NCI-H146 treated with DMSO at 0.1 percent for 48 hours (cell line): ENCODE measurements around the gene AFF2.

Source experiments
- DNase-seq: peaks from one replicate; lab custom pipeline; 2025; ENCODE audit not compliant: unreplicated experiment; lab: John Stamatoyannopoulos, UW

AFF2 gene

DNA sequence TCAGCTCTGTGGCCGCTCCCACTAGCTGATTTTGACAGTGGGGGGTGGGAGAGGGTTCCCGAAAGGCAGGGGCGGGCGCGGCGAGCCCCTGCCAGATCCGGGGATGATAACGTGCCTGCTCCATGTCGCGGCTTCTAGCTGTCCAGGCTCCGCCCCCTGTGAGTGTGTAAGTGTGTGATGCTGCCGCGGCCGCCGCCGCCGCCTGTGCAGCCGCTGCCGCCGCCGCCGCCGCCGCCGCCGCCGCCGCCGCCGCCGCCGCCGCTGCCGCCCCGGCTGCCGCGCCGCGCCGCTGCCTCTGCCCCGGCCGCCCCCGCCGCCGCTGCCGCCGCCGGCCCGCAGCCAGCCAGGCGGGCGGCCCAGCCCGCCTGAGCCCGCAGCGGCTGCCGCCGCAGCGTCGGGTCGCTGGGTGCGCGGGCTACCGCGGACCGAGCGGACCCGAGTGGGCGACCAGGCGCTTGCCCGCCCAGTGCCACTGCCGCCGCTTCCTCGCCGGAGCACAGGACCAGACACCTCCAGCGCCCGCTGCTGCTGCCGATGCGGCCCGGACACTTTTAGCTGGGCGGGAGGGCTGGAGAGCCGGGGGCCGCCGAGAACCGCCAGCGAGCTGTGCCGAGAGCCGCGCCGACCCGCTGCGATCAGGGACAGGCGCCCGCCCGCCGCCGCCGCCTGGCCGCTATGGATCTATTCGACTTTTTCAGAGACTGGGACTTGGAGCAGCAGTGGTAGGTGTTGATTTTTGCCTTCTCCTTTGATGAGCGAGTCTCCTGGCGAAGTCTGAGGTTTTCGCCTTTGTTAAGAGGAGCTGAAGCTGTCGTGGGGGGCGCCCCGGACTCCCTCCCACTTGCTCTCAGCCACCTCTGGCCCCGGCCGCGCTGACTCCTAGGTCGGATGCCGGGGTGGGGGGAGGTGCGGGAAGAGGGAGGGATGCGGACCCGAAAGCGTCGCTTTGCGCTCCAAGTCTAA lies at the start of gene AFF2:
TSS of gene AFF2 (plus strand) at position 195 of the 963 bp plus-strand sequence. CDS start at position 676, 481 bp downstream.
- peak; percentile 0 for DNase-seq

DNA sequence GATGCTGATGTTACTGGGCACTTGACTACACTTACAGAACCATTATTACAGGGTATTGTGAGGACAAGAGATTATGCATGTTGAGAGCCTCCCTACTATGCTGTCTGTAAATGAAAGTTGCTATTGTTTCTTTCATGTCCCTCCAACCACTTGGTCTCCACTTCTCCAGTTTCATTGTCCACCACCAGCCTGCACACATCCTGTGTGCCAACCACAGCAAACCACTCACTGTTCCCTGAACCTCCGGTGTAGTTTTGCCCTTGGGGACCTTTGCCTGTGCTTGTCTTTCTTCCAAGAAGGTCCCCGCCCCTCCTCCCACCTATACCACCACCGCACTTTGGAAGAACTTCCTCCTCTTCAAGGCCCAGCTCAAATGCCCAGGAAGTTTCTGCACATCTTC lies 43.1 kb upstream of the AFF2 start:
- DNase-seq: no peak

DNA sequence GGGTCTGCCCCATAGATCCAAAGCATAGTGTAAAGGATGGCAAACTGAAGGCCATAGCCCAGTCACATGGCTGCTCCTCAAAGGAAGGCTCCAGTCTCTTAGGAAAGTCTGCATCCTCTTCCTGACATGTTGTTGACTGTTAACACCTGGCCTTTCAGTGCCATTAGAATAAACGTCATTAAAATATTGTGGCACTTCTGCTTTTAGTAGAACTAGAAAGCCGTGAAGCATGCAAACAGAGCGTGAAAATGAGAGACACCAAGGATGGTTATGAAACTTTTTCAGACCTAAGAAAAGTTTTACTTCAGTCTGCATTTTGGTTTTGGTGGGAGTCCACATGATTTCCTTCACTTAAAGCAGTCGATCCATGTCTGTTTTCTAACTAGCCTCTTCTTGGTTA lies 41.1 kb upstream of the AFF2 start:
- DNase-seq: no peak

DNA sequence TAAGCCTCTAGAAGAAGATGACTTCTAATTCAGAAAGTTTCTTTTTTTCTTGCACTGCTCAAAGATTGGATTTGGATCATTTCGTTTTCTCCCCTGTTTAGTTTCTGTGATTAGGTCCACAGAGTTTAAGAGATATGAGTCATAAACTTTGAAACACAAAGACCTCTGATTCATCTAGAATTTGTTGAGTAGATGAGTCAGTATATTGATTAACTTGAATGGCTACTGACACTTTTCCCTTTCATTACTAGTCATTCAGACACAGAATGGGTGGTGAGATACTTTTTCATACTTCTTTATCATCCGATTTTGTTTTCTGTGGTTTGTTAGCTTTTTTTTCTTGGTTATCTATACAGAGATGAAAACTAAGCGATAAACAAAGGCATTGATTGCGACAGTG lies 34.1 kb upstream of the AFF2 start:
- DNase-seq: no peak

DNA sequence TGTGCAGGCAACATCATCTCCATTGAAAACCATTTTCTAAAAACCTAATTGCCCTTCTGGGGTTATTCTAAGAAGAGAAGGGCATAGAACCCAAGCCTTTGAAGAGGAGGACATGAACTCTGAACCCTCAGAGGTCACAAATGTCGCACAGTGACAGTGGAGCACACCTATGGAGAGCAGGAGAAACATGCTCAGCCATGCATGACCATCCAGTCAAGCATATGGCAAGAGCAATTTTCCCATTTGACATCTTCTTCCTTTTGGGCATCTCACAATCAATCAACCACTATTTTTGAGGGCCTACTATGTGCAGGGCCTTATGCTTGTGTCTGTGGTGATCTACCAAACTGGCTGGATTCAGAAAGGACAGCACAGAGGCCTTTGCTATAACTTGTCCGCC lies 30.1 kb upstream of the AFF2 start:
- DNase-seq: no peak

DNA sequence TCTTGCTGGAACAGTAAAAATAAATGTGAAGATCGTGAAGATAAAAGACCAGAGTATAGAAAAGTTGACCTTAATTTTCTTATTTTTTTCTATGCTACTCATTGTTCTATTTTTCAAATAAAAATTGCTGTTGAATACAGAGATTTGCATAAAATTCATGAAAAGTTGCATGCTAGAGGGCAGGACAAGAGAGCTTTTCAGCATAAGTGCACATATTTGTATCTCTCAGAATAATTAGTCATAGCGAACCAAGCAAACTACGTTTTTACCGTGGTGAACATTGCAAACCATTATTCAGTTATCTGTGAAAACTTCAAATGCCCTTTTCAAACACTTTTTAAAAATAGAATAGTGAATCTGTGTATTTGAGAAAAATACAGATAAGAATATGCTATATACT lies 26.4 kb upstream of the AFF2 start:
- no peak for DNase-seq

DNA sequence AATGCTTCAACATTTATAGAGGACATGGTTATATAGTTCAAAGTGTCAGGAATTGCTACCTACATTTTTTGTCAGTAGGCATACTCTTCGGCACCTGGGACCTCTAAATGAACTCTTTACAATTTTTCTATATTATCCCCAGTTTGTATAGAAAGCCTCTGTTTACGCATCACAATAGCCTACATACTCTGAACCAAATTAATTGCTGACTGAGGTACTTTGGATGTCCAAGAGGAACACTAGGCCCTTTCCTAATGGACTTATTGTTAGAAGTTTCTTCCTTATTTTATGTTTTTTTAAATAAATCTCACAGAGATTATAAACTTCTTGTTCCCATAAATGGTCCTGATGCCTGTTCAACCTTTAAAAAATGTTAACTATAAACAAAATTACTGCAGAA lies 8.4 kb upstream of the AFF2 start:
- no peak for DNase-seq

DNA sequence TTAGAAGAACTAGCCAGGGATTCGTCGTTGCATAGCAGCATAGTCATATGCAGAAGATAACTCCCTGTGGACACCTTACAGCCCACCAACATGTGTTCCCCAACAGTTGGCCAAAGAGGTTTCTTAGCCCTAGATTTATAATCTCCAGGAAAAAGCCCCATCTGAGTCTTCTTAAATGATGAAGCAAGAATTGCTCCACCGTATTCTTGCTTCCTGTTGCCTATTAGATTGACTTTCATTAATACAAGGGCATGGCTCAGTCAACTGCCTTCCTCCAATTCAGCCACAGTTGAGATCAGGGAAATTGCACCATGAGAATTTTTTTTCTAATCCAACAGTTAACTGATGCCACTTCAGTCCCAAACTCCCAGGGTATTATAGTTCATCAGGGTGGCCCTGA lies 5.2 kb upstream of the AFF2 start:
- no peak for DNase-seq

DNA sequence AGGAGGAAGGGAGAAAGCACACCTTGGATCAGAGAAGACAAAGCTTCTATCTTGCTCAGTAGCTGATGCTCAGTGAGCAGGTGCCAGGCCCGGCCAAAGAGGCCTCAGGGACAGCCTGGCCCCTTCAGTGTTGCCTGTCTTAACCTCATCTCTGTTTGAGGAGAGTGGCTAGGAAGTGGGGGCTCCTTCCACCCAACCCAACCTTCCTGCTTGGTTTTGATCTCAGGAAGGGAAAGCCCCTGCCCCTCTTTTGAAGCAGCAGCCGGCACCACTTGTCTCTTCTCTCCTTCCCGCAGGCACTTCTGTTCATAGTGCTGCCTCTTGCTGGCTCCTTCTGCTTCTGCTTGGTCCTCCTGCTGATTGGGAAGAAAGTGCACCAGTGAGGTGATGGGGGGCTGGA lies 2.4 kb upstream of the AFF2 start:
- no peak for DNase-seq

DNA sequence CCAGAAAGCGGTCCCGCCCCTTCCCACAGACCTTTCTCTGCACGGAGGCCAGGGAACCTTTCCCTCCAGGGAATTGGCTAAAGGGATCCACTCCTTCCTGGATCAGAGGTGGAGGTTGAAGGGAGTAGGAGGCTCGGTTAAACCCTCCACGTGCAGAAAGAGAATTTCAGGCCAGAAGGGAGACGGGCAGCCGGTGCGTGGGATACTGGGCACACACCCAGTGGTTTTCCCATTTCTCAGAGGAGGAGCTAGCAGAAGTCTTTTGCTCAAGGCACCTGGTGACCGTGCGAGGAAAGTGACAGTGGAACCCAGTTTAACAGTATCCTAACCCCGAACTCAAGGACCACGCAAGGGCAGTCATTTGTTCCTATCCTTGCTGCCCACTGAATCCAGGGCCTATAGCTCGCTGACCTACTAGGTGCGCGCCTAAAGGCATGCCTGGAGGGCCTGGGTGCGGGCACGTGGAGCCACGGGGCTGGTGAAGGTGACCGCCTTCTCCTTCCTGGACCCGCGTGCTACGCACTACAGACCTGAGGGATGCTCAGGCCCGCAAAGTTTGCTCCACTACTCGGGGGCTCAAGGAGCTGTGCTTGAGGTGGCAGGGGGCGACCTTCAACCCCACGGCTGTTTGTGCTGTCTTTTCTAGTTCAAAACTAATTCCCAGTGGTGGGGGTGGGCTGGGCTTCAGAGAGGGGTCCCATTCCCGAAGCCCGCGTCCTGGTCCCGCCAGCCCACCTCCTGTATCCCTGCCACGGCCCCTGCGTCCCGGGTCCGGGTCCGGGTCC lies 587 bp upstream of the AFF2 start:
- DNase-seq: no peak

DNA sequence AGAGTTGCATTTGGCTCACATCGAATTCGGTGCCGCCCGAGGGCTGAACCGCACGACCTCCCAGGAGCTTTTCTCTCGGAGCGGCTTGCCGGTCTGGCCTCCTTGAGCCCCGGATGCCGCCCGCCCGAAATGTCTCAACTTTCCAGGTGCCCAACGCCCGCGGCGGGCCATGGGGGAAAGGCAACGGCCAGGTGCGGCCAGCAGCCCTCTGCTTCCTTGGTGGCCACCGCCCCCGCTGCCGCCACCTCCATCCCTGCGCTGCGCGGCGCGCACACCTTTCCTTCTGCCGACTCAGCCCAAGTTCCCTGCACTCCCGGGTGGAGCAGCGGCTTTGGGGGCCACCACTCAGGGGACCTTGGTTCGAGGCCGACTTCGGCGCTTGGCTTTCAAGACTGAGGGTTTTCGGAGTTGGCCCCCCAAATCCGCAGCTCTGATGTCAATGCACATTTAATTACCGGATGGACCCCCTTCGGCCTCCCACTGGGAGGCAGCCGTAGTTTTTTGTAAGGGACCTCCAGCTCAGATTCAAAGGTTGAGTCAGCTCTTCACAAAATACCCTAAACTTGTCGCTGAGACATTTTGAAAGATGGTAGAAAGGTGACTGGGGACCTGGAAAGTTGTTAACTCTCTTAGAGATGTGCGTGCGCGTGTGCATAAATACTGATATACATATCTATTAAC lies 1.1 kb downstream of the AFF2 start:
- DNase-seq: no peak

DNA sequence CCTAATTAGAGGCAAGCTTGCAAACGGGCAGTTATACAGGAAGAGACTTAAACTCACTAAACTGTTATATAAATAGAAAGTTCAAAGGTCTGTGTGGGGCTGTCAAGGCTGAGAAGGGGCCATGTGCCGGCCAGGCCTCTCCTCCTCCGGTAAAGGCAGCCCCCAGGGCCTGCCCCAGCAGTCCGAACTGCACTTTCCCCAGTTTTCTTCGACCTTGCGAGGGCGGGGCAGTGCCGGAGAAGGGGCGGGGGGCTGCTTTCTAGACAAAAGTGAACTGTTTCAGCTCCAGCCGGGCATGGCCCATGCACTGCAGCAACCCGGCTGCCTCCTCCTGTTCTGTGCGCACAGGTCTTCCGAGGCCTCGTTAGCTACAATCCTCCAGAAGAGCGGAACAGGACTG lies 4.1 kb downstream of the AFF2 start:
- no peak for DNase-seq

DNA sequence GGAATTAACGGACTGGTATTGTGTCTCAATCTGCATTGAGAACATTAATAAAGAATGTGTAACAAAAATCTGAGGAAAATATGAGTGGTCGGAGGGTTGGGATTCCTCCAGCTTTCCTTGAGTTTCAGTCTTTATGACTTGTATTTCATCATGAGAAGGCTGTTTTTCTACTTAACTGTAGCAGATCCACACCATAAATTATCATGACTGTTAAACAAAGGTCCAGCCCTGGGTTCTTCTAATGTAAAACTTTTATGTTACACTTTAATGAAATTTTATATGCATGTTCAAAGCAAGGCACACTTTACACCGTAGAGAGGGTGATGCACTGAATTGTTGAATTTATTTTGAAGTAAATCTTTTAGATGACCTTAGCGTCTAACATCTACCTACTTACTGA lies 7.0 kb downstream of the AFF2 start:
- DNase-seq: no peak

DNA sequence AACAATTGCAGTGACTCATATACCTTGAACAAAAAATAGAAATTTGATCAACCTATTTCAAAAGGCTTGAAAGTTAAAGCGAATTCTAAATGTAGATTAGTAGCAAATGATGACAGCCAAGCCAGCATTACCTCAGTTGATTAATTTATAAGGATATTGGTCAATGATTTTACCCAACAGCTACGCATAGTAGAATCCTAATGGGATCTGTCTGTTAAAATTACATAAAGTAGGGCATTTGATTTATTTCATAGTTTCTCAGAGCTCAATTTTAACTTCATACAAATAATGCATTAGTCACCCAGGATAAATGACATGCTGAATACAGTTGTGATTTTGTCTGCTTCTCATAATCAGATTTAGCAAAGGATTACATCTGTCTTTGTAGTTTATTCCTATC lies 12.0 kb downstream of the AFF2 start:
- no peak for DNase-seq

DNA sequence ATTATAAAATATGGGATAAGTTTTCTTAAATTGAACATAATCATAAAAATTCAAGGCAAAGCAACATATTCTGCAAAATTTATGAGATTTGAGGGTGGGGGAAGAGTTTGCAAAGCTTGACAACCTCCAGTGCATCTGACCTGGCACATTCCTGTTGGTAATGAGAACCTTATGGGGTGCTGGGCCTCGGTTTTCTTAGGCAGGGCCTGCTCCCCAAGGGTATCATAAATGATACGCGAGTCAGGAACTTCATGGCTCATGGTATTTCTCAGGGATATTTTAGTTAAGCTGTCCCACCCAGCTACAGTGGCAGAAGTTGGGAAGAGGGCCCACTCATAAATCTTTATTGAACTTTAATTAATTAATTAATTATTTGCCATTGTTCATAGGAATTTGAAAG lies 13.2 kb downstream of the AFF2 start:
- DNase-seq: no peak

DNA sequence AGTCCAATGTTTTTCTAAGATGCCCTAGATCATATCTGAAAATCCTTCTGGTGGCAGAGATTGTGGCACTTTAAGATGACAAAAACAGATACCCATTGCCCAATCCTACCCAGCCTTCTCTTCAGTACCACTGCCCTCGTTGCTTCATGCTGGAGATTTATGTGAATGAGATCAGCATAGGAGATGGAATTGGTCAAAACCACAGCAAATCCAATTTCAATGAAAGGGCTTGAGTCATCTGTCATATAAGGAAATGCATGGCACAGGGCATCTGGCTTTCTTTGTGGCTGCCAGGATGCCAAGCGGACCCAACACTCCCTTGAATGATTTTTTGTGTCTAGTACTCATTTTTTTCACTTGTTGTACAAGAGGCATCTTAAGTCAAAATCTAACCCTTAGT lies 16.8 kb downstream of the AFF2 start:
- DNase-seq: no peak

DNA sequence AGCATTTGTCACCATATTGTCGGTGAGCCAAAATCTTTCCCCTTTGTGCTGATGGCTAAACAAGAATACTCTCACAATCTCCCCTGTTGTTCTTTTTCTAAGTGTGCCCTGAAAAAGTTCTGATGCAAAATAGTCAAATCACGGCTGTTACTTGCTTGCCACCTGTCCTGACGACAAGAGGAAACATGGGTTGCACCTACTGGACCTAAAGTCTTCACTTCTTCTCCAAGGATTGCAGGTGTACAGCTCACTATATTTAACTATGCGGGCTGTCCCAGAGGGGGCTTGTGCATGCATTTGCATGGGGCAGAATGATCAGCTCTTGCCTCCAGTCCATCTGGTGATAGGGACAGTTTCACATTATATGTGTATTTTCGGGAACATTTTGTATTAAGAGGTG lies 21.6 kb downstream of the AFF2 start:
- DNase-seq: no peak

DNA sequence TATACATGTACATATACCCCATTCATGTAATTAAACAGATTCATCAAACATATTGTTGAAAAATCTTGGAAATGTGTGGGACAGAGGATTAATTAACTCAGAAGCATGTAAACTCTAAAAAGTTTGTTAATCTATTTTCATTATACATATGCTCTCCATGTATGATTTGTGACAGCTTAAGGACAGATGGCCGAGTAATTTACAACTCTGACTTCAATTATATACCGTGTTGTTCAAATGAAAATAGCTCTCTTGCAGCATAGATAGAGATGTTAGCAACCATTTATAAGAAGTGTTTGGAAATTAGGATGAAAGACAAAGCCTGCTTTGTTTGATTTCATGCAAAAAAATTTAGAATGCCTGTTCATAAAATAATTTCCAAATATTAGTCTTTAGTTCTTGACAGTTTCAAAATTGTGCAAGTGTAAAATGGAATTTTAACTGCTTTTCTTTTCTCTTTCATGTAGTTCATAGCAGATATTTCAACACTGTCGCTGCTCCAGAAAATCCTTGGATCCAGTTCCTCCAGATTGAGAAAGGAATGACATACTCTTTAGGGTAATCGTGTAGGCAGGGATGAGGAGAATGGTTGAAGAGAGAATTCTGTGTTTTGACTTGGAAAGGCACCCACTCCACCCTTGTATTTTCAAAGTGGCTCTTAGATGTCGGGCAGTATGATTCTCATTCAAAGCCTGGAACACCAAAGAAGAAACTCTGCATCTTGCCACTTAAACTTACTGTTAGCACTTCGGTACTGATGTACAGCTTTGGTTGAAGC lies 23.1 kb downstream of the AFF2 start:
- no peak for DNase-seq

DNA sequence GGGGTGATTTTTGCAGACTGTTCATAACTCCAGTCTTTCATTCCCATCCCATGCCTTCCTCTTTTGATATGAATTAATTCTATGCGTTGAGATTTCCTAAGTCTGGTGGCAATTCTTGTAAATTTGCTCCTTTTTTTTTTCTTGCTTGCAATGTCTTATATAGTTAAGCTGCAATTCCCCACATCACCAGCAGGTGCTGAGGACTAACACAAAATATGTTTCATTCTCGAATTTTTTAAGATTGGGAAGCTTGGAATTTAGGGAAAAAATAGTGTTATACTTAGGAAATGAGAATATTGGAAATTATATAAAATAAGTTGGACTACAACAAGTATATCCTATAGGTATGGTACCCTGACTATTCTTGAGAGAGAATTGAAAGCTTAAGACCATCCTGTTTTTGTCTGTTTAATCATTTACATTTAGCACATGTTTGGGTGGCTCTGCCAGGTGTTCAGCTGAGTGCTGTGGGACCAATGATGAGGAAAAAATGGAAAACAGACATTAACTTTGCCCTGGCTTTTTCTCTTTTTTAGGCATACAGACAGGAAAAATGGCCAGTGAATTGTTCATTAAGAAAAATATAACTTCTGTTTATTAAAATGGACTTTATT lies 30.2 kb downstream of the AFF2 start:
- no peak for DNase-seq

DNA sequence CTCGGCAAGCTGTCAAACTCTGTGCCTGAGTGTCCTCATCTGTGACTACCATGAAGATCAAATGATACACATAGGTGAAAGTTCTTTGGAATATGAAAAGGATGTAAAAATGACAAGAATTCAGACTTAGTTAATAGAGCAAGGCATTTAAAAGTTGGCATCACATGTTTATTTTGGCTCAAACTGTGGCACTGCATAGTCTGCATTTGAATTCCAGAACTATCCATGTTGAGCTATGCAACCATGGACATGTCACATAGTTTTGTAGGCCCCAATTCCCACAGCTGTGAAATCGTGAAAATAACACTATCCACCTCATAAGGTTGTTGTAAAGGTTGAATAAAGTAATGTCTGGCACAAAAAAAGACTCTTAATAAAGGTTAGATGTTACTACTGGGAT lies 33.9 kb downstream of the AFF2 start:
- no peak for DNase-seq
